ENCODE data around the gene PTPRA.

DNA sequence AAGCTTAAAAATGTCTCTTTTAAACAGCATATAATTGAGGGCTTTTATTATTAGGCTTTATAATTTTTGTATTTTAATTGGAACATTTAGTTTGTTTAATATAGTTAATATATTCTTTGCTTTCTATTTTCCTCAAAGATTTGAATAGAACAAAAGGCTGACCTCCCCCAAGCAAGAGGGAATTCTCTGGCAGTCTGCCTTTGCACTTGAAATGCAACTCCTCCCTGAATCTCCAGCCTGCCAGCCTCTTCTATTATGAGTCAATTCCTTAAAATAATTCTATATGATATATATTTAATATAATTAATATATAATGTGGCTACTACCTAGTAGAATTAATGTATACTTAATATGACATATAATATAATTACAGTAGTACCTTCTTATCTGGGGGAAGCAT, 69.2 kb downstream of the PTPRA start:
- no peak for TF ChIP-seq POLR2A (IDR thresholded peaks at IDR 0.05; ENCODE audit: control extremely low read depth in 1 of 2, low read depth in 2 of 2, low read length in 2 of 2)
- TF ChIP-seq, protein P1, sequence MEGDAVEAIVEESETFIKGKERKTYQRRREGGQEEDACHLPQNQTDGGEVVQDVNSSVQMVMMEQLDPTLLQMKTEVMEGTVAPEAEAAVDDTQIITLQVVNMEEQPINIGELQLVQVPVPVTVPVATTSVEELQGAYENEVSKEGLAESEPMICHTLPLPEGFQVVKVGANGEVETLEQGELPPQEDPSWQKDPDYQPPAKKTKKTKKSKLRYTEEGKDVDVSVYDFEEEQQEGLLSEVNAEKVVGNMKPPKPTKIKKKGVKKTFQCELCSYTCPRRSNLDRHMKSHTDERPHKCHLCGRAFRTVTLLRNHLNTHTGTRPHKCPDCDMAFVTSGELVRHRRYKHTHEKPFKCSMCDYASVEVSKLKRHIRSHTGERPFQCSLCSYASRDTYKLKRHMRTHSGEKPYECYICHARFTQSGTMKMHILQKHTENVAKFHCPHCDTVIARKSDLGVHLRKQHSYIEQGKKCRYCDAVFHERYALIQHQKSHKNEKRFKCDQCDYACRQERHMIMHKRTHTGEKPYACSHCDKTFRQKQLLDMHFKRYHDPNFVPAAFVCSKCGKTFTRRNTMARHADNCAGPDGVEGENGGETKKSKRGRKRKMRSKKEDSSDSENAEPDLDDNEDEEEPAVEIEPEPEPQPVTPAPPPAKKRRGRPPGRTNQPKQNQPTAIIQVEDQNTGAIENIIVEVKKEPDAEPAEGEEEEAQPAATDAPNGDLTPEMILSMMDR (IDR thresholded peaks at IDR 0.05; ENCODE audit: control extremely low read depth in 1 of 3, insufficient read depth in 1 of 3, low read depth in 1 of 3, low read length in 3 of 3), result no peak
